GM12873 (cell line): ENCODE data around the gene KCND1.

Source experiments
- TF ChIP-seq, protein P1 (sequence below): IDR thresholded peaks from 2 replicates; pipeline ENCODE4 v1.5.1; 2012; ENCODE audit warnings: low read depth, mild to moderate bottlenecking, moderate library complexity, low read length, control low read depth; ENCODE audit not compliant: insufficient read depth; ENCODE audit errors: missing control alignments

Gene KCND1

DNA sequence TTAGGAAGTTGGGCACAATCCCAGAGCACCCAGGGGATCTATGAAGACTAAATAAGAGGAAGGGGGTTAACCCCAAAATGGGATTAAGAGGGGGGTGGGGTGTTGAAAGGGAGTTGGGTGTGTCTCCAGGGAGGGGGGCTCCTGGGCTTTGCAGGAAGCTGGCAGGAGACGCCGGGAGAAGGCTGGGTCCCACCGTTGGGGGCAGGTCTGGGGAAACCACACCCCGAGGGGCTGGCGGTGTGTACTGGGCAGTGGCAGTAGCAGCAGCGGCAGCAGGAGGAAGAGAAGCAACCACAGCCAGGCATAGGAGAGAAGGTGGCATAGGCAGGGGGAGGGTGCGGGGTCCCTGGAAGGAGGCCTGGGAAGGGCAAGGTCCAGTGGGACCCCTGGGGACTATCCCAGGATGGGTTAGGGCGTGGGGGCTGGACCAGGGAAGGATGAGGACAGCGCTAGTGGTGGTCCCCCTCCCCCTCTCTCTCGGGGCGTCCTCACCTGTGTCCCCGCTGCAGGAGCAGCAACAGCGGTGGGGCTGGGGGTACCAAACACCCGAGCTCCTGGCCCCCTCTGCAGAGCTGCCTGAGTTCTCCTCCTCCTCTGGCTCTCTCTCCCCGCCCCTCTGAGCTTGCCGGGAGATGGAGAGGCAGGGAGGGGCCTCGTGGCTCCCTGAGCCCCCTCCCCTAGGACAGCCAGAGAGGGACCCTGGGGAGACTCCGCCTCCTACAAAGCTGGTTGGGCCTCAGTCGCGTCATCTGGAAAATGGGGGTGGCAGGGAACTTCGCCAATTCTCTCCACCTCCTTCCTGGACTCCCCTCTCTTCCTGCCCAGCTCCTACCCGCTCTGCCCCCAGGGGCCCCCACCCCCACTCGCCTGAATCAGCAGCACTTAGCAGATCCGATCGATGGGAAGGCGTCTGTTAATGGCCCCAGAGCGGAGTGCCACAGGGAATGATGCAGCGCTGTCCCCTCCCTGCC, at the start of gene KCND1:
TSS of gene KCND1 (minus strand) at position 596 of the 971 bp plus-strand sequence. CDS start 1,573 bp downstream, outside the sequence.
- TF ChIP-seq, protein P1, sequence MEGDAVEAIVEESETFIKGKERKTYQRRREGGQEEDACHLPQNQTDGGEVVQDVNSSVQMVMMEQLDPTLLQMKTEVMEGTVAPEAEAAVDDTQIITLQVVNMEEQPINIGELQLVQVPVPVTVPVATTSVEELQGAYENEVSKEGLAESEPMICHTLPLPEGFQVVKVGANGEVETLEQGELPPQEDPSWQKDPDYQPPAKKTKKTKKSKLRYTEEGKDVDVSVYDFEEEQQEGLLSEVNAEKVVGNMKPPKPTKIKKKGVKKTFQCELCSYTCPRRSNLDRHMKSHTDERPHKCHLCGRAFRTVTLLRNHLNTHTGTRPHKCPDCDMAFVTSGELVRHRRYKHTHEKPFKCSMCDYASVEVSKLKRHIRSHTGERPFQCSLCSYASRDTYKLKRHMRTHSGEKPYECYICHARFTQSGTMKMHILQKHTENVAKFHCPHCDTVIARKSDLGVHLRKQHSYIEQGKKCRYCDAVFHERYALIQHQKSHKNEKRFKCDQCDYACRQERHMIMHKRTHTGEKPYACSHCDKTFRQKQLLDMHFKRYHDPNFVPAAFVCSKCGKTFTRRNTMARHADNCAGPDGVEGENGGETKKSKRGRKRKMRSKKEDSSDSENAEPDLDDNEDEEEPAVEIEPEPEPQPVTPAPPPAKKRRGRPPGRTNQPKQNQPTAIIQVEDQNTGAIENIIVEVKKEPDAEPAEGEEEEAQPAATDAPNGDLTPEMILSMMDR, result no peak

DNA sequence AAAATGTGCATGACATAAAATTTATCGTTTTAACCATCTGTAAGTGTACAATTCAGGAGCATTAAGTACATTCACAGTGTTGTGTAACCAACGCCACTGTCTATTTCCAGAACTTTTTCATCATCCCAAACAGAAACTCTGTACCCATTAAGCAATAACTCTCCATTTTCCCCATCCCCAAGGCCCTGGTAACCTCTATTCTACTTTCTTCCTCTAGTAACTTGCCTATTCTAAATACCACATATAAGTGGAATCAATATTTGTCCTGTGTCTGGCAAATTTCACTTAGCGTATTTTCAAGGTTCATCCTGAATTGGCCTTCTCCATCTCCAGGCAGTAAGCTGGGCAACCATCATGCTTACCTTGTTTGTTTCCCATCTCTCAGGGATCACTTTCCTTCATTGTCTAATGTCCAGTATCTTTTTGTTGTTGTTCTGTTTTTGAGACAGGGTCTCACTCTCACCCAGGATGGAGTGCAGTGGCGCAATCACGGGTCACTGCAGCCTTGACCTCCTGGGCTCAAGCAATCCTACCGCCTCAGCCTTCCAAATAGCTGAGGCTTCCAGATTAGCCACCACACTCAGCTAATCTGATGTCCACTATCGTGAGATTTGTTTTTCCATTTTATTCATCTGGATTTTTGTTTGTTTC, 48.1 kb upstream of the KCND1 start:
- TF ChIP-seq, protein P1, result no peak

DNA sequence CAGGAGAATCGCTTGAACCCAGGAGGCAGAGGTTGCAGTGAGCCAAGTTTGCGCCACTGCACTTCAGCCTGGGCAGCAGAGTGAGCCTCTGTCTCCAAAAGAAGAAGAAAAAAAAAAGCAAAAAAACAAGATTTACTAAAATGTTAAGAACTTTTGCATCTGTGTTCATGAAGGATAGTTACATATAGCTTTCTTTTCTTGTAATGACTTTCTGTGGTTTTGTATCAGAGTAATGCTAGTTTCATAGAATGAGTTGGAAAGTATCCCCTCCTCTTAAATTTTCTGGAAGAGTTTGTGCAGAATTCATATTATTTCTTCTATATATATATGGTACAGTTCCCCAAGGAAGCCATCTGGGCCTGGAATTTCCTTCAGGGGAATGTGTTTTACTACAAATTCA, 47.4 kb upstream of the KCND1 start:
- TF ChIP-seq, protein P1, result no peak

DNA sequence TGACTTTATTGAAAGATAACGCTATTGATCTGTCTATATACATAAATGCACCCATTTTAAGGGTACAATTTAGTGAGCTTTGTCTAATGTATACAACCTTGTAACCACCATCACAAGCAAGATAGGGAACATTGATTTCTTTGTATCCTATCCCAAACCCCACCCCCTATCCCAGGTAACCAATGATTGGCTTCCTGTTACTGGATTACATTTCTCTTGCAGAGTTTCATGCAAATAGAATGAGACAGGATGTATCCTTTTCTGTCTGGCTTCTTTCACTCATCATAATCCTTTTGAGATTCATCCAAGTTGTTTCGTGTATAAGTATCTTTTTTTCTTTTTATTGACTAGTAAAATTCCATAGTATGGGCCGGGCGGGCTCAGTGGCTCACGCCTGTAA, 32.1 kb upstream of the KCND1 start:
- TF ChIP-seq, protein P1, result no peak

DNA sequence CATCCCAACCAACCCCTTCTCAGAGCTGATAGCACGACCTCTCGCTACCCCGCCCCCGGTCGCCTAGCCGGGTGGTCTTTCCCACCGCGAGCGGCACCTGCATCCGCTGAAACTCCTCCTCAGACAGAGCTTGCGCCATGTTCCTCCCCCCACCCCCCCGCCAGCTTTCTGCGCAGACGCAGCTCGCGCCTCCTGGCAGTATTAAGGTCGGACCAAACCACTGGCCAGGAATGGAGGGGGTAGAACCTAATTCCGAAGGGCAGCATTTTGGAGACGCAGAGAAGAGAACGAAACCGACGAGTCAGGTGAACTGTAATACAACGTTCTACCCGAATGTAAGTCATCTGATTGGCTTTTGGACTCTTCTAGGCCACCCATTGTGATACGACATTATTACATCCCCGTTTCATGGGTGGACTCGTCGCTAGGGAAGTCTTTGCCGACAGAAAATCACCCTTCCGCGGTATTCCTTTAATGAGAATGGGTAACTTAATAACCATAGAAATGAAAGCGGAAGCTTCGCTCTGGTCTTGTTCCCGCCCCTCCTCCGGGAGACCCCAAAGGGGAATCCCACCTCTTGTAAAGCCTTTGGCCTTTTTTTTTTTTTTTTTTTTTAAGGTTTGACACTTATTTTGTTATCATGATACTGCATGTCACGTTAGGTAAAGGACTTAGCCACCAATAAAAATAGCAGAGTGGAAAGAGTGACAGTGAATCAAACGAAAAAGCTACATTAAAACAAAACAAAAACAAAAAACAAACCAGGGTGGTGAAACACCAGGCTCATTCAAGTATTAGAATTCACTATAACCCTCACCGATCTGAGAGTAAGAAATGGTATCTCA, 30.7 kb upstream of the KCND1 start, which contains the start of gene GRIPAP1:
TSS of gene GRIPAP1 (minus strand) at position 174 of the 845 bp plus-strand sequence. CDS start at position 139, 35 bp downstream.
- TF ChIP-seq, protein P1, result no peak

DNA sequence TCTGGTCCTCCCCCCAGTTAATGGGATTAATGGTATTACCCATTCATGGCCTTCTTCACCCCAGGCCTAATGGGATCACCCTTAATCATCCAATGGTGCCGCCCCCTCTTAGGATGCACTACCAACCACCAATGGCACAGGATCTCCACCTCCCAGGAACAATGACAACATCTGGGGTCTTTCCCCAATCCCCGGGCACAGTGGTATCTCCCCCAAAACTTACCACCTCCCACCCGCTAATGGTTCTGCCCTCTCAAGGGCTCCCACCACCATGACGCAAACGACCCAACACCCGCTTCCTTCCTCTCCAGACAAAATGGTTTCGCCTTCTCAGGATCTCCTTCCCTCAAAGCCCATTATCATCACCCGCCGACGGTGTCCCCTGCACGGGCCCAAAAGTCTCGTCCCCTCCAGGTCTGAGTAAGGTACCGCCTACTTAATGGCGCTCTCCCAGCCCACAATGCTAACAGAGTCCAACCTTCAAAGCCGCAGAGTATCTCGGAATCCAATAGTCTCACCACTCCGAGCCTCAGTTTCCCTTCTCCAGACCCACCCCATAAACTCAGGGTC, 30.0 kb upstream of the KCND1 start:
- TF ChIP-seq, protein P1, result no peak
